AG09309 (cell line): ENCODE data around the gene TENT5C.

Source experiments
- DNase-seq: peaks from one replicate; pipeline ENCODE4 v3.0.0-alpha.2; 2010; ENCODE audit warnings: low read depth
- H3K4me3 ChIP-seq: 2 replicates; pipeline ENCODE4 v1.5.1; 2011; ENCODE audit warnings: mild to moderate bottlenecking, low read depth, low read length, moderate library complexity; ENCODE audit not compliant: control insufficient read depth
- TF ChIP-seq, protein P1 (sequence below): IDR thresholded peaks from 2 replicates; pipeline ENCODE4 v1.5.1; 2011; ENCODE audit warnings: mild to moderate bottlenecking, low read depth, low read length, inconsistent platforms; ENCODE audit not compliant: insufficient read depth, control insufficient read depth; ENCODE audit errors: missing control alignments

Gene TENT5C

DNA sequence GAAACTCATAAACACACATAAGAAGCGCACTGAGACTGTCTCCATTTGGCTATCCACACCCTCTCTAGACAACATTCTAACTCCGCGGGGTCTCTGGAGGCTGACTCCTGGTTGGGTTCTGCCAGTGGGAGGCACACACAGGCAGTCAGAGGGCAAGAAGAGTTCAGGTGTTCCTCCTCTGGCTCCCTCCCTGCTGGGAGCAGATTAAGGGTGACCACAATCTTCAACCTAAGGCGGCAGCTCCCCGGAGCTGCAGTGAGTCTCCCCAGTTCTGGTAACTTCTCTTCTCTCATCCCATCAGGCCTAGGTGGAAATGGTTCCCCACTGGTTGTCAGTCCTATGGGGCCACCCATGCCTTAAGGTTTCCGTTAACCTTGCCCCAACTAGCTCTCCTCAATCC, 7.4 kb upstream of the TENT5C start:
- TF ChIP-seq, protein P1, sequence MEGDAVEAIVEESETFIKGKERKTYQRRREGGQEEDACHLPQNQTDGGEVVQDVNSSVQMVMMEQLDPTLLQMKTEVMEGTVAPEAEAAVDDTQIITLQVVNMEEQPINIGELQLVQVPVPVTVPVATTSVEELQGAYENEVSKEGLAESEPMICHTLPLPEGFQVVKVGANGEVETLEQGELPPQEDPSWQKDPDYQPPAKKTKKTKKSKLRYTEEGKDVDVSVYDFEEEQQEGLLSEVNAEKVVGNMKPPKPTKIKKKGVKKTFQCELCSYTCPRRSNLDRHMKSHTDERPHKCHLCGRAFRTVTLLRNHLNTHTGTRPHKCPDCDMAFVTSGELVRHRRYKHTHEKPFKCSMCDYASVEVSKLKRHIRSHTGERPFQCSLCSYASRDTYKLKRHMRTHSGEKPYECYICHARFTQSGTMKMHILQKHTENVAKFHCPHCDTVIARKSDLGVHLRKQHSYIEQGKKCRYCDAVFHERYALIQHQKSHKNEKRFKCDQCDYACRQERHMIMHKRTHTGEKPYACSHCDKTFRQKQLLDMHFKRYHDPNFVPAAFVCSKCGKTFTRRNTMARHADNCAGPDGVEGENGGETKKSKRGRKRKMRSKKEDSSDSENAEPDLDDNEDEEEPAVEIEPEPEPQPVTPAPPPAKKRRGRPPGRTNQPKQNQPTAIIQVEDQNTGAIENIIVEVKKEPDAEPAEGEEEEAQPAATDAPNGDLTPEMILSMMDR, result no peak
- DNase-seq, result no peak
- no peak overlapping the region for H3K4me3 ChIP-seq

DNA sequence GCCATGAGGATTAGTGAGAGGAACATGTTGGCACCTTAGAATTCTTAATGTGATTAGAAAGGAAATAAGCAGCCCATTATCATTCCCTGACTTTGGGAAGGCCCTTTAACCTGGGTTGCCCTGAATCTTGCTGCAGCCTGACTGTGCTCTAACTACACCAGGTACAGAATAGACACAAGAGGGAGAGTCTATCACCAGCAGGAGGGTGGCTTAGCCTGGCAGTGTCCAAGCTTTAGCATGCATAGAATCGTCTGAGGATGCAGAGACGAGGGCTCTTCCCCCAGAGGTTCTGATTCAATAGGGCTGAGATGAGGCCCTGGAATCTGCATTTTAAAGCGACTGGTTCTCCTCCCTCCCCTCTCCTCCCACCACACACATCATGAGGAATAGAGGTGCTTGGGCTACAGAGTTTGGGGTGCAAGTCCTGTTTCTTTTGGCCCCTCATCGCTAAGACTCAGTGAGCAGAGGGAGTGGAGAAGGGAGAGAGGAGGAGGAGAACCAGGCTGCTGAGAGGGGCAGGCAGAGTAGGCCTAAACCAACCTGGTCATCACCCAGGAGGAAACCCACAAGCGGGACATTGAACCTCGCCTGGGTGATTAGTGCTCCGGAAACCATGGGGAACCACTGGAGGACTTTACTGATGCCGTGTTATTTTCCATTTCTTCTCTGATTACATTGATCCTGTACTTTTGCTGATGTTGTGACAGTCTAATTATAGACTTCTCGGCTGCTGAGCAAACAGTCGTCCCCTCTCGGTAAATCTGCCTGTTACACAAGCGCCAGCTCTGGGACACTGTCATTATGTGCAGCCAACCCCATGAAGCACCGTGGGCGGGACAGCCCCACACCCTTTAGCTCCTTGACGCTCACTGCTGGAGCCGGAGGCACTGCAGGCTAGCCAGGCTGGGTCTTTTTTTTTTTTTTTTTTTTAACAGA, 6.3 kb upstream of the TENT5C start:
- TF ChIP-seq, protein P1, result no peak
- no peak overlapping the region for H3K4me3 ChIP-seq
- no peak for DNase-seq

DNA sequence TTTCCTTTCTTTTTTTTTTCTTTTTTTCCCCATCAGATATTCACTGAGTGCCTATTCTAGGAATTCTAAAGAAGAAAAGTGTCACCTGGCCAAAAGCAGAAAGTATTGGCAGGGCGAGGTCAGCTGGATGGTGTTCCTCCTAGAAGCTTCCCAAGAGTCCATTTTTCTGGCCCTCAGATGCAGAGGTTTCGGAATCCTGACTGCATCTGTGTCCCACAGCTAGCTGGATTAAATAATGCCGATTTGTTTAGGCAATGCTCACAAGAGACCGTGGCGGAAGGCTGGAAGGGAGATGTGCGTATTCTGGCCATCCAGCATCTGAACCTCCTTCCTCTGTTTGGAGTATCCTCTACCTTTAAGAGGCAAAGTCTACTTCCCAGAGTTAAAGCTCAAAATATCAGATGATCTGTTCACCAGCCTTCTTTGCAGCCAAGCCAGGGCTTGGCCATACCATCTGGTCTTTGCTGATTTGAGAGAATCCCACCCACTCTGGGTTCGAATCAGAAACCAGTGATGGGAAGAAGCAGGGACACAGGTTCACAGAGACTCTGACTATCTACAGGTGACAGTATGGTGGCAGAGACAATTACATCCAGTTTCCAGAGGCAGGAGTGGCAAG, 5.4 kb upstream of the TENT5C start:
- TF ChIP-seq, protein P1, result no peak
- DNase-seq, result no peak
- no peak overlapping the region for H3K4me3 ChIP-seq

DNA sequence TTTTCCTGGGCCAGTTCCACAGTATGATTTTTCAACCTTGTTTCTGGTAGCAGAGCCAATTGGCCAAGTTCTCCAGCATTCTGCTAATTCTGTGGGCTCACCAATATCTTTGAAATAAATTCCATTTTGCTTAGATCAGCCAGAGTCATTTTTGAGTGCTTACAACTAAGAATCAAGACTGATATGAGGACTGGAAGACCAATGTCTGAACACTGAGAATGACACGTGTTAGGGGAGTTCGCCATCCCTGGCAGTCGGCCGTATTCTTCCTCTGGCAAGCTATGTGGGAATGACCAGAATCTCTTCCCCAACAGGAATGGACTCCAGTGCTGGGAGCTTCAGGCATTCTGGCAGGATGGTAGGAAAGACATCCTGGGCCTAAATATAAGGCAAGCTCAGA, 4.9 kb upstream of the TENT5C start:
- peak; percentile 28 for DNase-seq
- H3K4me3 ChIP-seq, result no peak overlapping the region
- TF ChIP-seq, protein P1, result no peak

DNA sequence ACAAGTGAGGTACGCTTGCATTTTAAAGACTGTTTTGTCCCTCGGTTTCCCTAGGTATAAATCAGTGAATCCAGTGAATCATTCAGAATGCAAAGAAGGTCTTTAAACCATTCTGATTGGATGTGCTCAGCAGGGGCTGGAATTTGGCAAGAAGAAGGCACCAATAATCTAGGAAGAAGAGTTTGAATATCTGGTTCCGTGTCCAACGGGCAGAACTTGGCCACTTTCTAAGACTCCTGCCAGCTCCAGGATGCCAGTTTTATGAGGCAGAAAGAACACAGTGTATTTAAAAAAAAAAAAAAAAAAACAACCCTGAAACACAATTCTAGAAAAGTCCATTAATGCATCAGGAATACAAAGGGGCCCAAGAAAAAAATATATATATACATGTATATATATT, 3.0 kb upstream of the TENT5C start:
- TF ChIP-seq, protein P1, result no peak
- DNase-seq, result no peak
- no peak overlapping the region for H3K4me3 ChIP-seq

DNA sequence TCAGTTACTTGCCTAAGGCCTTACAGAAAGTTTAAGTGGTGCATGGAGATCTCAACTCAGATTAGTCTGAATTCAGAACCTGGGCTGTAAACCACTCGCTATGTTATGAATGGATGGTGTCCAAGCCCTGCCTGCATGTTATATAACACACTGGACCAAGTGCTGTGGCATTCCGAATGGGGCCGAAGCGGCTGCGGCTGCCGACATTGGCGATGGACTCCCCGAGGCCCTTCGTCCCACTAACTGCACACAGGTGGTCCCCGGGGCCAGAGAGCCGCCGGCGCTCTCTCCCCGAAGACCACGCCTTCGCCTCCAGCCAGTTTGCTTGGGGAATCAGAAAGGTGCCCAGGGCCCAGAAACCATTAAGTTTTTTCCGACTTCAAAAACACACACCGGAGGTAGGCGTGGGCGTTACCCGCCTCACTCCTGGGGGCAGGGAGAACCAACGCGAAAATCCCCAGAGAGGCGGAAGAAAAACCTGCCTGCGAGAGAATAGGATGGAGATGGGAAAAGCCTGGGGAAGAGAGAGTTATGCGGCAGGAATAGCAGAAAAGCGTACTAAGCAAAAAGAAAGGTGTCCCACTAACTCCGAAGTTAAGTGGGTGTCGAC, 579 bp upstream of the TENT5C start:
- DNase-seq, result no peak
- TF ChIP-seq, protein P1, result no peak

More for the DNA sequence above, 579 bp upstream of the TENT5C start:
- H3K4me3 ChIP-seq, result peak overlapping the region; percentile 51
